NCI-H526 (cell line): ENCODE data around the gene COL18A1.

Experiments used
- DNase-seq, 2 experiments: peaks; one replicate each; lab custom pipeline; 2025; lab: John Stamatoyannopoulos, UW

Gene COL18A1

DNA sequence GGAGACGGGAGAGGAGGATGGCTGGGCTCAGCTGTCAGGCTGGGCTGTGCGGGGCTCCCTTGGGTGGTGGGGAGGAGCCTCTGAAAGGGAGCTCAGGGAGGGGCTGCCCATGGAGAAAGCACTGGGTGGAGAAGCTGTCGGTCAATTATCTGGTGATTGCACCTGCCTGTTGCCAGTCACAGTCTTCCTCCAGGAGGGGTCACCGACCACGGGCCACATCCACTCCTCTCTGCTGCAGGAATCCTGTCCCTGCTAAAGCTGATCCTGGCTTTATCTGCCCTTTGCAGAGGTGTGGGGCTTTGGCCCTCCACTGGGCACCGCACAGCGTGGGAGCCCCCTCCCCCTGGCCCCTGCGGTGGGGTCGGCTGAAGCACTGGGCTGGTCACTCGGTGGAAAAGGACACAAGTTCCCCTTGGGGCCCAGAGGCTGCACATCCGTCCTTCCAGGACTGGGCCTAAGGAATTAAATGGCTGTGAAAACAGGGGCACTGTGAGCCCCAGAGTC, 21.8 kb upstream of the COL18A1 start:
- DNase-seq, result no peak

DNA sequence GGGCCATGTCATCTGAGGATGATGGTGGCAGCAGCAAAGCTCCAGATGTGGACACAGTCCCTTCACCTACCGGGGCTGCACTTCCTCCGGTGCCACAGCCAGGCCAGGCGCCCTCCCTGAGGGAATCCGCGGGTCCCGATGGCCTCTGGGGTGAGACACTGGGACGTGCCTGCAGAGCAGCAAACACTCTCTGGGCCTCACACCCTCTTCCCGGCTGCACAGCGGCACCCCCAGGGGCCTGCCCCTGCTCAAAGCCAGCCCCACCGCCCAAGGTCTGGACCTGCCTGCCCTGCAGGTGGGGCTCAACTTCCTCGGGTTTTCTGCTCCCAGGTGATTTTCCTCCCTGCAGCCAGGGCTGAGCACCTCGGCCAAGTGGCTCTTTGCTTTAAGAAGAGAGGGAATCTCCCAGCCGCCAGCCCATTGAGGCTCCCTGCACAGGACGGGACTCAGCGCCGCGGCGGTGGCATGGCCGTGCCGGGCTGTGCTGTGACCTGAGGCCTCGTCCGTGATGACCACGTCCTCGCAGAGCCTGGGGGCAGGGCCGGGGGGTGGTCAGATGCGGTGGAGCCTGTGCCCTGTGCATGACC, 21.3 kb upstream of the COL18A1 start:
- DNase-seq, result no peak

DNA sequence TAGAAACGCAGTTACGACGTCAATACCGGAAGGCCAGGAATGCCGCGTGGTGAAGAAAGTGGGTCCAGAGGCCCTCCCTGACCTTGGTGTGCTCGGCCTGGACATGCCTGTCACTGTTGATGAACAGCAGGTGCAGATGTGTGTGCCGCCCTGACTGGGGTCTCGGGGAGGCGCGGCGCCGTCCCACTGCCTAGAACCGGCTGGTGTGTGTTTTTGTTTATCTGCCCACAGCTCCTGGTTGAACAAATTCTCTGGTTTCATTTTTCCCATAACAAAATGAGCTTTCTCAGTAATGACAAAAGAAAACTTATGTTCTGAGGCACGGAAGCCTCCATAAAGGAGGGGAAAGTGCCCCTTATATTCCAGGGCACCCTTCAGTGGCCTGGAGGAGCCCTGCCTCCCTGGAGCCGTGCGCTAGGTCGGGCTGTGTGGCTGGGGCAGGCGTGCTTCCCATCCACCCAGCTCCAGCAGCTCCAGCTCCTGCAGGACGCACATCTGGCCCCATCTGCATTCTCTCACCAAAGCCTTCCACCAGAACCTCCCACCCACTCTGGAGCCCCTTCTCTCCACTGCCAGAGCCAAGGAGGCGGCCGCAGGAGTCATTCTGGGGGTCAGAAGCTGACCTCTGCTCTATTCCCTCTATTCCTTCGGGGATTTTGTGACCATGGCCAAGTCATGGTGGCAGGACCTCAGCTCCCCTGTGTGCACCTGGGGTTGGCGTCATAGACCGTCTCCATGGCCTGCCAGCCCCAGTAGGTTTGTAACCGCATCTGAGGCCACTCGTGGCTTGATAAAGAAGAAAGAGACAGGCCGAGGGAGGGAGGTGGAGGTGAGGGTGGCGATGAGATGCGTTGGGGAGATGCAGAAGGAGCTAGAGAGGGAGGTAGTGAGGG, 20.1 kb upstream of the COL18A1 start:
- no peak for DNase-seq

DNA sequence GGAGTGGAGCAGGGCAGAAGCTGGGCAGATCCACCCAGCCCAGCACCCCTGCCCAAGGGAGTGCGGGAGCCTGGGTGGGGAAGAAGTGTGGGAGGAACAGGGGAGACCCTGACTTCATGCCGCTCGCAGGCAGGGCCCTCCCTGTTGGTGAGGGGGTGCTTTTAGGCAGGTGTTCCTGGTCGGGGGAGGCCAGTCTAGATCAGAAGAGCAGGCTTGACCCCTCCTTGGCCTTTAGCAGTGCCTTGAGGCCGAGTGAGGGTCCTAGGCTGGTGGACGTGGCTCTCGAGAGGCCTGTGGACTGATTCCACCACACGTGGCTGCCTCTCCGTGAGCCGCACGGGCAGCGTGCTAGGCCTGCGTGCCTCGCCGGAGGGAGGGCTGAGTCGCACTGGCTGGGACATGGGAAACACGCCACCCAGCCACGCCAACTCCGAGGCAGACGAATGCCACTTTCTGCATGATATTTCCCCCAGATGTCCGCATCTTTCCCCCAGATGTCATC, 19.4 kb upstream of the COL18A1 start:
- no peak for DNase-seq

DNA sequence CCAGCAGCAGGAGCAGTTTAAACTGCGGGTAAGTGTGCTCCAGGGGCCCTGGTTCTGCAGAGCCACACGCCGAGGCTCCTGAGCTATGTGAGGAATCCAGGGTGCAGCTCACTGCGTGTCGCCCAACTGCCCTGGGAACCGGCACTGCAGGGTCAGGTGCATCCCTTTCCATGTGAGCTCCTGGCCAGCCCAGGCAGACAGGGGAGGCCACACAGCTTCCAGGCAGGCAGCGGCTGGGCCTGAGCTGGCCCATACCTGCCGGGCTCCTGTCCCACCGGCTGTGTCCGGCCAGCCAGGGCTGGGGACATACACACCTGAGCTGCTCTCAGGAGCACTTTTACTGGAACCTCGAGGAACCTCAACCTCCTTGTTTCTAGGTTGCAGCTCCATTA, 18.6 kb upstream of the COL18A1 start:
- no peak for DNase-seq

DNA sequence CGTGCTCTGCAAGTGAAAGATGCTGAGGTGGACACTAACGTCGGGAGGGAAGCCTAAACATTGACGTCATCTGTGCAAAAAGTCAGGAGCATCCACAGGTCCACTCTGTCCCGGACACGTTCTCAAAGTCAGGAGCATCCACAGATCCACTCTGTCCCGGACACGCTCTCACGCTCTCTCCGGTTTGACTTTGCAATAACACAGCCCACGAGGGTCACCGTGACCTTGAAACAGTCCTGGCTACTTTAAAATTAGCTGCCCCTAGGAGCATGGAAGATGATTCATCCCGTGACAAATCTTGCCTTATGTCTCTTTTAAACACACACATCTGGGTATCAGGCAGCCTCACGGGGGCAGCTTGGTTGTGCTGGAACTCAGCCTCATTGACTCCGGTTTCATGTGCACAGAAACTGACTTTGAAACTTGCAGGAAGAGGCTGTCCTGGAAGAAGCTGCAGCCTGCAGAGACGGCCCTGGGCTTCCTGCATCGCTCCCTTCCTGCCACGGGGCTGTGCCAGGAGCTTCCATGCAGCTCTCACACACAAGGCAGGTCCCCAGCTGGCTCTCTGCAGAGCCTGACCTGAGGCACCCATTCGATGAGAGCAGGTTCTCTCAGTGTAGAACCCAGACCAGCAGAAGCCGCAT, 18.1 kb upstream of the COL18A1 start:
- DNase-seq, result peak in 1 of 2 experiments; percentile 43

DNA sequence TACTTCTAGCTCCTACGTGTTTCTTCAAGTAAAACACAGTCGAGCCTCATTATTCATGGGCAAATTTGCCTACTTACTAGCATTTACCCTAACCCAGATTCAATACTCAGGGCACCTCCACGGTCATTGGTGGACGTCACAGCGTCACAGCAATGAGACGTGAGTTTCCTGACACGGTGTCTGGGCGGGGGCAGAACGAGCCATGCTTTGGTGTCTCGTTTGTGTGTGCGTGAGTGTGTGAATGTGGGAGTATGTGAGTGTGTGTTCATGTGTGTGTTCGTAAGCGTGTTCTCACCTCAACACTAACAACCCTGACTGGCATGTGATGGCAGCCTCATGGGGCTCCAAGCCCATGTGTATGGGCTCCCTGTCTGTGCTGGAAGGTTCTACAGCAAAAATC, 17.5 kb upstream of the COL18A1 start:
- DNase-seq, result peak in 1 of 2 experiments; percentile 43

DNA sequence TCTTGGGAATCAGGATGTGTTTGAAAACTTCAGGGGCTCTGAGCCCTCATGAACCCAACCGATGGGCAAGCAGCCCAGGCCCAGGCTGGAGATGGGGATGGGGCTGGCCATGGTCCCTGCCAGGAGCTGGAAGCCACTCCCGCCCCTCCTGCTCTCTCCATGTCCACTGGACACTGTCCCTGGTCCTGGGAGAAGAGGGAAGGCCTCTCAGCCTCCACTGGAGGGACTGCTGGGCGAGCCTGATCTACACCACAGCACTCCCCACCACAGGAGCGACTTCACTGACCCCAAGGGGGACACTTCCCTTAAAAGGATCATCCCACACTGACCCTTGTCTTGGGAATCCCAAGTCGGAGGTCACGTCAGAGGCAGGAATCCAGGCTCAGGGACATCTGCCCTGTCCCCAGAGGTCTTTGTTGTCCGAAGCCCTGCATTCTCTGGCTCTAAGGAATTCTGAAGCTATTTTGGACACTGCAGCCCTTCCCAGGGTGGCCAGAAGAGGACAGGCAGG, 16.9 kb upstream of the COL18A1 start:
- no peak for DNase-seq

DNA sequence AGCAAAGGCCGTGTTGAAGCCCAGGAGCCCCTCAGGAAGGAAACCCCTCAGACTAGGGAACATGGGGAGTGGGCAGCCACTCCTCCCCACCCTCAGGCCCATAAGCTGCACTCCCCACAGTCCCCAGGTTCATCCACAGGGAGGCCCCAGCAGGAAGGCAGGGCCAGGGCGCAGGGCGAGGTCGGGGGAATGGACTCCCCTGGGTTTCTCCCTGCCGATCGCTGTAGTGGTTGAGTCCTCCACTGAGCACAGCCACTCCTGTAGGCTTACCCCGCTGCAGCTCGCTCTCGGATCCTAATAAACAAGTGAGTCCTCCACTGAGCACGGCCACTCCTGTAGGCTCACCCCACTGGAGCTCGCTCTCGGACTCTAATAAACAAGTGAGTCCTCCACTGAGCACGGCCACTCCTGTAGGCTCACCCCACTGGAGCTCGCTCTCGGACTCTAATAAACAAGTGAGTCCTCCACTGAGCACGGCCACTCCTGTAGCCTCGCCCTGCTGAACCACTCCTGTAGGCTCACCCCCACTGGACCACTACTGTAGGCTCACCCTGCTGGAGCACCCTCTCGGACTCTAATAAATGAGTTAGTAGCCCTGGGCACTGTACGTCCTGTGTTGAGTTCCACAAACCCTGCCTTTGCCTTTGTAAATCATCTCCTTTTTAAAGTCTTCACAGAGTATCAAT, 16.2 kb upstream of the COL18A1 start:
- DNase-seq, result no peak

DNA sequence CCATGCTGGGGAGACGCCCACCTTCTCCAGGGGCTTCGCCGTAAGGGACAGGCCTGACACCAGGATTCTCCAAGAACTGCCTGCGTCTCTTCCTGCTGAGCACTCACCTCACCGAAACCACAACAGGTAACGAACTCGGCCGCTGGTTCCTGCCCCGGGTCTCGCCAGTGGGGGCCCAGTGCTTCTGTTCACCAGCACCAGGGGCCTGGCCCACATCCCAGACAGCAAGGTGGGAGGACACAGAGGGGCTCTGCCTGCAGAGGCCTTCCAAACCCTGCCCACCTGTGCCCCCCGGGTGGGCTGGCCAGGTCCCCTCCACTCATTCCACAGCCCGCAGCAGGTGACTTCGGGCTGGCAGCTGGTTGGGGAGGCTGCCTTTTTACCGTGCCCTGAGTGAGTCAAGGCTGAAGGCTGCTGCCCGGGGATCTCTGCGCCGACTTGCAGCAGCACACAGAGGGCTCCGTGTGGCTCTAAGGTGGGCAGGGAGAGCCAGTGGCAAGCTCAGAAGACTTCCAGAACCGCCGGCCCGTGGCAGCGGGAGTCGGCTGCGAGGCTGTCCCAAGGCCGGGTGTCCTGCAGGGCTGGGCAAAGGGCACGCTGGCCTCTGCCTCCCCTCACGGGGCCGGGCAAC, 14.7 kb upstream of the COL18A1 start:
- no peak for DNase-seq

DNA sequence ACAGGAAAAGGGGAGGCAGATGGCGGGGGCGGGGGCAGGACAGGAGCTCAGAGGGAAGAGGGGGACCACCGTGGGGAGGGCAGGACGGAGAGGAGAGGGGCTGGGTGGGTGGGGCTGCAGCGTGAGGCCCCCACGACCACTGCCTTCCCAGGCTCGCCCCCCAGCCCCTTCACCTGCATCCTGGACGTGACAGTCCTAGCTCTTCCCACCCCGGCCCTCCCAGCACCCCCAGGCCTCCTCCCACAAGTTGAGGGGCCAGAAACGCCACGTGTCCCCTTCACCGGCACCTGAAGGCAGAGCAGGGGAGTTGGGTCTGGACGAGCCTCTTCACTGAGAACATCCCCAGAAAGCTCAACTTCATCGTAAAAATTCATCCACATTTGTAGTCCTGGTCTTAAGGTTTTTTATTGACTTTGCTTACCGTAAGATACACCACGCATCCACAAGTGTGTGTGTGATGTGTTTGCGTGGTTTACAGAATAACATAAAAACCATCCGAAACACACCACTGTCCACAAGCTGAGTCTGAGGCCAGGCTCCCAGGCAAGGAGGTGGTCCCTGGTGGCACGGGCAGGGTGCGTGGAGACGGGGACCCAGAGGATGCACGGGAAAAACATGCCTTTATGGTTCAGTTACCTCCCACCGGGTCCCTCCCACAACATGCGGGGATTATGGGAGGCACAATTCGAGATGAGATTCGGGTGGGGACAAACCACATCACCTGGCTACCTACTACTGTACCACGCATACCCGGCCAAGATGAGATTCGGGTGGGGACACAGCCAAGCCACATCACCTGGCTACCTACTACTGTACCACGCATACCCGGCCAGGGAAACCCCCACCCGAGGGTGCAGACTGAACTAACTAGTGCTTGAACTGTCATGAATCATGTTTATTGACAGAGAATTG, 13.9 kb upstream of the COL18A1 start:
- DNase-seq, result no peak

DNA sequence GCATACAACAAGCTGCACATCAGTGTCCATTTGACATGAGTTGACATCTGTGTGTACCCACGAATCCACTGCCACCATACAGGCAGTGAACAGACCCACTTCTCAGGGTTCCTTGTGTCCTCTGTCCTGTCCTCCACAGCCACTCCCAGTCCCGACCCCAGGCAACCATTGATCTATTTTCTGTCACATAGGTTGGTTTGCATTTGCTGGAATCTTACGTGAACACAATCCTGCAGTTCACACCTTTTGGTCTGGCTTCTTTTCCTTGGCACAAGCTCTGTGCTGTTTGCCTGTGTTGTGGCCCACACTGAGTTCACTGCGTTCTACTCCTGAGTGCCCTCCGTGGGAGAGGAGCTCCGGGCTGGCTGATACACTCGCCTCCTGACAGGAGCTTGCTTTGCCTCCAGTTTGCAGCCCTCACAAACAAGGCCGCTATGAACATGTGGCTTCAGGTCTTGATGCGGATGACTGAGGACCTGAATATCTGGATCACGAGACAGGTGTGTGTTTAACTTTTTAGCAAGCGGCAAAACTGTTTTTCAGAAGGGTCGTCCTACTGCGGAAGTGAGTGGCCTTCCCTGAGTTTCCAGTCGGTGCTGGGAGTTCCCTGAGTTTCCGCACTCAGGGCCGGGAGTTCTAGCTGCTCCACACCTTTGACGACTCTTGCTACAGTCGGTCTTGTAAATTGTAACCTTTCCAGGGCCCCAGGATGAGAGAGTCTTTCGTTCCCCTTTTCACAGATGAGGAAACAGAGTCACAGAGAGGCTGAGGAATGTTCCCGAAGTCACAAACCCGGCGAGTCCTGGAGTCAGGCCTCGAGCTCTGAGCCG, 13.0 kb upstream of the COL18A1 start:
- no peak for DNase-seq

DNA sequence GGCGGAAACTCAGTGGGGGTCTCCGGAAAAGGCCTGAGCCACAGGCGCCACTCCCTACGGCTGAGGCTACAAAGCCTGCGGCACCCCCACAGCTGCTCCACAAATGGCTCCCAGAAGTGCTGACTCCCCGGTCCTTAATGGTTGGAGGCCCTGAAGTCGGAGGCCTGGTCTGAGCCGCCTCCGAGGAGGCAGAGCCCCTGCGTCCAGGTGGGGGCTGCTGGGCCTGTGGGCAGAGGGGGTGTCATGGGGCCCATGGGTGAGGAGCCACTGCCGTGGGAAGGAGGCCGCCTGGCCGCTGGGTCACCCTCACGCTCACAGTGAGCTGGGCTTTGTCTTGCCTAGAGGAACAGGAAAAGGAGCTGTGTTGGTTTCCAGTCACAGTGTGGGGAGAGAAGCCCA, 12.4 kb upstream of the COL18A1 start:
- DNase-seq, result no peak

DNA sequence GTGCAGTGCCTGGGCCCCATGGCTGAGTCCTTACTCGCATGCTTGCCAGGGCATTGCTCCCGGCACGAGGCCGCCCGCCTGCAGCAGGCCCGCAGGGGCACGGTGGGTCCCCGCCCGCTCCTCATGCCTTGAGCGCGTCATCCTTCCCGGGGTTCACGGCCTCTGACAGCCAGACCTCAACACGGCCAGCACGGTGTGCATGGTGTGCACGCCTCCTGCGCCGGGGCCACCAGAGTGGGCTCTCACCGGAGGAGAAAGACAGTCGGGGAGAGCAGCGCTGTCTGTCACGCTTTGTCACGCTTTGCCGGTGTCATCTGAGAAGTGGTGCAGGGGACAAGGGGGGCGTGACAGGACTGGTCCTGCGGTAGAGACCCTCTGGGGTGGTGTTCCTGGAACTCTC, 11.9 kb upstream of the COL18A1 start:
- no peak for DNase-seq

DNA sequence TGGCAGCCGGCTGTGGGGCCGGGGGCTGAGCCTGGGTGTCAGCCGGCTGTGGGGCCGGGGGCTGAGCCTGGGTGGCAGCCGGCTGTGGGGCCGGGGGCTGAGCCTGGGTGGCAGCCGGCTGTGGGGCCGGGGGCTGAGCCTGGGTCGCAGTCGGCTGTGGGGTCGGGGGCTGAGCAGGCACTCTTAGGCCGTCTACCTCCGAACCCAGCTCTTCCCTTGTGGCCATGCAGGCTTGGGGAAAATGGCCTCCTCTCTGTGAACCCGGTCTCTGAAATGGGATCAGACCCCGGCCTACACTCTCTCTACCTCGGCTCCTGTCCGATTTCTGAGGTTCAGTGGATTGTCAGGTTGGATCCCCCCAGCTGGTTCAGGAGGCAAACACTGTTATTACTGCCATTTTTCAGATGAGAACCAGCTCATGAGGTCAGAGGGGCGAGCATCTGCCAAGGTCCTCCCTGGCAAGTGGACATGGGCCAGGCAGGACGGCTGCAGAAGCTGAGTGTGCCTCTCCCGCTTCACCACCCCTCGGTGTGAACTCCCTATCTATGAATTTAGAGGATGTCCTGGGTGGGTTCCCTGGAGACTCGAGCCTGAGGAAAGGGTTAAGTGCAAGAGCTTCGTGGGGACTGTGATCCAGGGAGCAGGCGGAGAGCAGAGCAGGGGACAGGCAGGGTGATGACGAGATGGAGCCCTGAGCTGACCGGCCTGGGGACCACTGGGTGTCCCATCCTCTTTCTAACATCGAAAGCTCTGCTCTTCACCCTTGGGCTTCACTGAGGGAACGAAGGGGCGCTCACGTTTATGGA, 10.9 kb upstream of the COL18A1 start:
- DNase-seq, result no peak

DNA sequence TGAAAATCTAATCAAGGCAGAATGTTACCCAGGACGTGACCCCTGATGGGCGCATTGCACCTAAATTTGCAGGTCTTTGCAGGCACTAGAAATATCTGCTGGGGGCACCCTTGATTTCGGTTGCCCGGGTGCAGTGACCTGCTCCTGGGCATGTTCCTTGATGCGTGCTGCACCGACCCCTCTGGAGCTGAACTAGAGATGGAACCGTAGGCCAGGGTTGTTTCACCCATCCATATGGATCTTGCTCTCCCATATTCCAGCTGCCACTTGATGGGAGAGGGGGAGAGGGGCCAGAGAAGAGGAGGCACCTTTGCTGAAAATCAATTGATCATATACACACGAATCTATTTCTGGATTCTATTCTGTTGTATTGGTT, 8.4 kb upstream of the COL18A1 start:
- no peak for DNase-seq

DNA sequence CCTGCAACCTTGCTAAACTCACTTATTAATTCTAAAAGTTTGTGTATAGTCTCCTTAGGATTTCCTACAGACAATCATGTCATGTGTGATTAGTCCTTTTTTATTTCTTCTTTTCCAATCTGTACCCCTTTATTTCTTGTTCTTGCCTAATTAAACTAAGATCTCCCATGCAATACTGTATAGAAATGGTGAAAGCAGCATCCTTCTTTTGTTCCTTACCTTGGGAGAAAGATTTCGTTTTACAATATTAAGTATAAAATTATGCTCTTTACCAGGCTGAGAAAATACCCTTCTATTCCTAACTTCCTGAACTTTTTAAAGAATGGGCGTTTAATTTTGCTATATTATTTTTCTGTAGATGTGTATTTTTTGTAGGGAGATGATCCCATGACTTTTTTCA, 7.6 kb upstream of the COL18A1 start:
- DNase-seq, result no peak

DNA sequence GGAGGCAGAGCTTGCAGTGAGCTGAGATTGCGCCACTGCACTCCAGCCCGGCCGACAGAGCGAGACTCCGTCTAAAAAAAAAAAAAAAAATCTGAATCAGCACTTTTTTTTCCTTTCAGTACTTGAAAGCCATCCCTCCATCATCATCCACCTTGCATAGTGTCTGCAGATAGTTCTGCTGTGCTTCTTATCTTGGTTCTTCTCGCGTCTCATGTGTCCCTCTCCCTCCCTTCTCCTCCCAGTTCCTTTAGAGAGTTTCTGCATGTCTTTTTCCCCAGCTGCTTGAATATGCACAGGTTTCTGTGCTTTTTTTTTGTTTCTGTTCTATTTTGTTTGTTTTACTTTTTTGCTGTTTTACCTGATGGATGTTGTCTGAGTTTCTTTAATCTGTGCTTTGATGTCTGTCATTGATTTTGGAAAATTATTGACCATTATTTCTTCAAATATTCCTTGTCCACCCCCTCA, 3.9 kb upstream of the COL18A1 start:
- DNase-seq, result no peak
